WERI-Rb-1 (cell line): ENCODE results near the gene RNF220.

Source experiments
- DNase-seq: peaks from one replicate; pipeline ENCODE4 v3.0.0-alpha.2; 2020
- H3K27ac ChIP-seq: fragments of 250-450 bp; sonication (Bioruptor Pico); 2 replicates; pipeline ENCODE4 v1.5.1; 2020; ENCODE audit warnings: mild to moderate bottlenecking, moderate library complexity
- H3K27me3 ChIP-seq: fragments of 250-450 bp; sonication (Bioruptor Pico); 2 replicates; pipeline ENCODE4 v1.5.1; 2021; ENCODE audit warnings: mild to moderate bottlenecking, low read depth, moderate library complexity; ENCODE audit not compliant: insufficient read depth, severe bottlenecking
- H3K36me3 ChIP-seq: fragments of 250-450 bp; sonication (Bioruptor Pico); 2 replicates; pipeline ENCODE4 v1.5.1; 2020; ENCODE audit warnings: mild to moderate bottlenecking, moderate library complexity
- H3K4me3 ChIP-seq: 2 replicates; pipeline ENCODE4 v1.5.1; 2011; ENCODE audit warnings: low read depth, mild to moderate bottlenecking, control low read depth, low read length
- H3K9me3 ChIP-seq: fragments of 250-450 bp; sonication (Bioruptor Pico); 2 replicates; pipeline ENCODE4 v1.5.1; 2021; ENCODE audit warnings: mild to moderate bottlenecking, moderate library complexity; ENCODE audit not compliant: severe bottlenecking
- TF ChIP-seq, protein P1 (sequence below): IDR thresholded peaks from 2 replicates; pipeline ENCODE4 v1.5.1; 2011; ENCODE audit warnings: low read depth, mild to moderate bottlenecking, control low read depth, inconsistent platforms, low read length

RNF220 gene

DNA sequence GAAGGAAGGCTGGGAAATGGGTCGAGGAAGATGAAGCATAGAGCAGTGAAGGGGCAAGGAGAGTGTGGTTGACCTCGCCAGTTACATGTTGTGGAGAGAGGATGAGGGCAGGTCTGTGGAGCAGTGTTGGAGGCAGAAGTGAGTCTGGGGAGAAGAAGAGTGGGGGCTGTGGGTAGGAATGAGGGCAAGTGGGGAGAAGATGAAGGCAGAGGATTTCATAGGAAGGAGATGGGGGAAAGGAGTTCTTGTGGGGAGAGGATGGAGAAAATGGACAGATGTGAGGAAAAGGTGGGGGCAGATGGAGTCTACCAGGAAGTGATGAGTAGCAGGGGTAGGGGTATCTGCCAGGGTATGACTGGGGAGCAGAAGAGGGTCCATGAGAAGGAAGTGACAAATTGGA is 273.1 kb downstream of the RNF220 start:
- no peak overlapping the region for H3K27ac ChIP-seq
- no peak overlapping the region for H3K4me3 ChIP-seq
- no peaks in the 10 kb centered on the region for H3K27me3 ChIP-seq
- DNase-seq = no peak
- TF ChIP-seq, protein P1, sequence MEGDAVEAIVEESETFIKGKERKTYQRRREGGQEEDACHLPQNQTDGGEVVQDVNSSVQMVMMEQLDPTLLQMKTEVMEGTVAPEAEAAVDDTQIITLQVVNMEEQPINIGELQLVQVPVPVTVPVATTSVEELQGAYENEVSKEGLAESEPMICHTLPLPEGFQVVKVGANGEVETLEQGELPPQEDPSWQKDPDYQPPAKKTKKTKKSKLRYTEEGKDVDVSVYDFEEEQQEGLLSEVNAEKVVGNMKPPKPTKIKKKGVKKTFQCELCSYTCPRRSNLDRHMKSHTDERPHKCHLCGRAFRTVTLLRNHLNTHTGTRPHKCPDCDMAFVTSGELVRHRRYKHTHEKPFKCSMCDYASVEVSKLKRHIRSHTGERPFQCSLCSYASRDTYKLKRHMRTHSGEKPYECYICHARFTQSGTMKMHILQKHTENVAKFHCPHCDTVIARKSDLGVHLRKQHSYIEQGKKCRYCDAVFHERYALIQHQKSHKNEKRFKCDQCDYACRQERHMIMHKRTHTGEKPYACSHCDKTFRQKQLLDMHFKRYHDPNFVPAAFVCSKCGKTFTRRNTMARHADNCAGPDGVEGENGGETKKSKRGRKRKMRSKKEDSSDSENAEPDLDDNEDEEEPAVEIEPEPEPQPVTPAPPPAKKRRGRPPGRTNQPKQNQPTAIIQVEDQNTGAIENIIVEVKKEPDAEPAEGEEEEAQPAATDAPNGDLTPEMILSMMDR = no peak
- no peaks in the 10 kb centered on the region for H3K36me3 ChIP-seq
- H3K9me3 ChIP-seq = no peaks in the 10 kb centered on the region

DNA sequence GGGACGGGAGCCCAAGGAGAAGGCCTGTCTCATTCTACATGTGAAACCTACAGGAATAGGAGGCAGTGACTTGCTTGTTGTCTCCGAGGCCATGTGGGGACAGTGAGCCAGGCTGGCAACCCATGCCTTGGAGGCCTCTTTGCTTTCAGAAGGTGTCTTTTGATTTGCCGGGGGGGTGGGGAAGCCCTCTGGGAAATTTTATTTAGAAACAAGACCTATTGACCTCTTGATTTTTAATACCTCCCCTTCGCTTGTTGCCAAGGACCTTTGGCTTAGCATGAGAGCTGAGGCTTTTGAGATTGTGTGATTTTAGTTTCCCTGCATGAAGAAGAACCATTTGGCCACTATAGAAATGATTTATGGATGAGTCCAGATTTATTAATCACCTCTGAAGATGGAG is 273.6 kb downstream of the RNF220 start:
- TF ChIP-seq, protein P1 = no peak

DNA sequence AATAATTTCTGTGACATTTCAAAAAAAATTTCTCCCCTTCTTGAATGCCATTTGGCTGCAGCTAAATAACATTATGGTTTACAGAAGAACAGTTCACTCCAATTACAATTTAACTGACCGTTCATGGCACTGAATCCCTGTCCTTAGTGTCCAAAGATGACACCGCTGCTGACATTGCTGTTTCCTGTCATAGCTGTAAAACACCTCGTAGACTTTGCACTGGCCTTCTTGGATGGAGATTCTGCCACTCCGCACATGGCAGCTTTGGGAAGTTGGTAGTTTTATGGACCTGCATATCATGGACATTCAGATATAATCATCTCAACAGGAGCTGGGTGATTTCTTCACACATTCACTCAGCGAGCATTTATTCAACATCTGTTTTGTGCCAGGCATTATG is 274.4 kb downstream of the RNF220 start:
- H3K27me3 ChIP-seq = no peaks in the 10 kb centered on the region

More for the DNA sequence above, 273.6 kb downstream of the RNF220 start:
- Histone ChIP-seq H3K9me3 (no peaks in the 10 kb centered on the region), H3K27me3 (no peaks in the 10 kb centered on the region), H3K4me3 (no peak overlapping the region), H3K27ac (no peak overlapping the region), H3K36me3 (no peaks in the 10 kb centered on the region)
- DNase-seq = no peak

DNA sequence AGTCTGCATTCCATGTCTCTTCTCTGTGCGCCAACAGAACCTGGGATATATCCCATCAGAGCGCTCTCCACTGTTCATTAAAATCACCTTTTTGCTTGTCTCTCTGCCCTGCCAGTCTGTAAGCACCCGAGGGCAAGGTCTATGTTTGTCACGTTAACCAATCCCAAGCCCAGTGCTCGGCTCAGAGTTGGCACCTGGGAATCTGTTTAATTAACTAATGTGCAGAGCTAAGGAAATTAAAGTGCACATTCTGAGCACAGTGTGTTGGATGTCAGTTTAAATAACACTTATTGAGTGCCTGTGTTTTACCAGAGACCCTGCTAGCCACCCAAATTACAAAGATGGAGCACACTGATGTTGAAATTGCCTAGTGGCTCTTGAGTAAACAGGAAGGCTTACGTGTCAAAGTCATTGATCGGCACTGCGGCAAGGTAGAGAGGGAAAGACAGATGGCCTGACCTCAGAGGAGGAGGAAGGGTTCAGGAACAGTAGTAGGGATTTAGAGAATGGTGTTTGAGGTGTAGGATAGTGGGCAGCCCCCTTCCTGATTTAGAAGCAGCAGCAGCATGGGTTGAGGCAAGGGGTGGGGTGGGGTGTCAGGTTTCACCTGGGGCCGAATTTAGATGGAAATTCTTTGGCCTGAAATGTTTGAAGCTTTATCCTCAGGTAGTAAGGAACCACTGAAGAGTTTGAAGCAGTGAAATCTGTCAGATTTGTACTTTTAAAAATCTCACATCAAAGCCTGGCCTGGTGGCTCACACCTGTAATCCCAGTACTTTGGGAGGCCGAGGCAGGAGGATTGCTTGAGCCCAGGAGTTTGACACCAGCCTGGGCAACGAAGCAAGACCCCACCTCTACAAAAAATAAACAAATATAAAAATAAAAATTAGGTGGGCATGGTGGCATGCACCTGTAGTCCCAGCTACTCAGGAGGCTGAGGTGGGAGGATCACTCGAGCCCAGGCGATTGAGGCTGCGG is 277.1 kb downstream of the RNF220 start:
- no peaks in the 10 kb centered on the region for H3K27me3 ChIP-seq
- no peaks in the 10 kb centered on the region for H3K36me3 ChIP-seq
- peak overlapping the region; percentile 45 for H3K27ac ChIP-seq
- TF ChIP-seq, protein P1 = no peak
- peak; percentile 65 for DNase-seq
- H3K9me3 ChIP-seq = no peaks in the 10 kb centered on the region
- H3K4me3 ChIP-seq = no peak overlapping the region

More for the DNA sequence above, 274.4 kb downstream of the RNF220 start:
- no peak overlapping the region for H3K27ac ChIP-seq
- no peaks in the 10 kb centered on the region for H3K36me3 ChIP-seq
- H3K9me3 ChIP-seq = no peaks in the 10 kb centered on the region
- H3K4me3 ChIP-seq = no peak overlapping the region
- TF ChIP-seq, protein P1 = no peak
- DNase-seq = no peak

DNA sequence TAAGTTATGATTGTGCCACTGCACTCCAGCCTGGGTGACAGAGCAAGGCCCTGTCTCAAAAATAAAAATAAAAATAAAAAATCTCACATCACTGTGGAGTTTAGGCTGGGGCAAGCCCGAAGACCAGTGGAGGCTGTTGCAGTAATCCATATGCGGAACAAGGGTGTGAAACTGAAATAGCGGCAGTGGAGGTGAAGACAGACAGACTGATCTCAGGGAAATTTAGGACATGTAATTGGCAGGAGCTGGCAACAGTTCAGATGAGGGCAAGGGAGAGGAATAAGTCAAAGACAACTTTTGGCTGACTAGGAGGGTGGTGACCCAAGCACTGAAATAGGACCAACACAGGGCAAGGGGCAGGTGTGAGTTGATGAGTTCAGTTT is 277.8 kb downstream of the RNF220 start:
- H3K4me3 ChIP-seq = no peak overlapping the region
- no peaks in the 10 kb centered on the region for H3K27me3 ChIP-seq
- H3K36me3 ChIP-seq = no peaks in the 10 kb centered on the region
- H3K9me3 ChIP-seq = no peaks in the 10 kb centered on the region
- TF ChIP-seq, protein P1 = no peak
- no peak for DNase-seq
- no peak overlapping the region for H3K27ac ChIP-seq
